Choroid plexus epithelial cell (primary cell): Measurements from ENCODE around the gene PDAP1.
A peak's percentile ranks its signal among the peaks of the same experiment; 100 is the strongest.

Experiments used
- DNase-seq: peaks from one replicate; pipeline ENCODE4 v3.0.0-alpha.2; 2010; ENCODE audit warnings: low read depth
- H3K4me3 ChIP-seq: 2 replicates; pipeline ENCODE4 v1.5.1; 2011; ENCODE audit warnings: low read depth, mild to moderate bottlenecking, control low read depth, low read length, moderate library complexity
- TF ChIP-seq, protein P1 (sequence below): conservative IDR thresholded peaks from 2 replicates; pipeline ENCODE4 v1.5.1; 2011; ENCODE audit warnings: low read depth, mild to moderate bottlenecking, control low read depth, inconsistent platforms, low read length, moderate library complexity

The PDAP1 gene, protein sequence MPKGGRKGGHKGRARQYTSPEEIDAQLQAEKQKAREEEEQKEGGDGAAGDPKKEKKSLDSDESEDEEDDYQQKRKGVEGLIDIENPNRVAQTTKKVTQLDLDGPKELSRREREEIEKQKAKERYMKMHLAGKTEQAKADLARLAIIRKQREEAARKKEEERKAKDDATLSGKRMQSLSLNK

GRCh38 chr7:99408379-99409191 is at the start of gene PDAP1, which contains the start of gene BUD31:
Gene PDAP1, minus strand, starts transcription at chr7:99408597. Its CDS starts 49 bp downstream, at chr7:99408548.
Gene BUD31, plus strand, starts transcription at chr7:99408969. Its CDS starts 2,124 bp downstream, at chr7:99411093.
- peak; percentile 97 for DNase-seq
- H3K4me3 ChIP-seq: peak within 1 kb of the TSS; percentile 100
- TF ChIP-seq, protein P1, sequence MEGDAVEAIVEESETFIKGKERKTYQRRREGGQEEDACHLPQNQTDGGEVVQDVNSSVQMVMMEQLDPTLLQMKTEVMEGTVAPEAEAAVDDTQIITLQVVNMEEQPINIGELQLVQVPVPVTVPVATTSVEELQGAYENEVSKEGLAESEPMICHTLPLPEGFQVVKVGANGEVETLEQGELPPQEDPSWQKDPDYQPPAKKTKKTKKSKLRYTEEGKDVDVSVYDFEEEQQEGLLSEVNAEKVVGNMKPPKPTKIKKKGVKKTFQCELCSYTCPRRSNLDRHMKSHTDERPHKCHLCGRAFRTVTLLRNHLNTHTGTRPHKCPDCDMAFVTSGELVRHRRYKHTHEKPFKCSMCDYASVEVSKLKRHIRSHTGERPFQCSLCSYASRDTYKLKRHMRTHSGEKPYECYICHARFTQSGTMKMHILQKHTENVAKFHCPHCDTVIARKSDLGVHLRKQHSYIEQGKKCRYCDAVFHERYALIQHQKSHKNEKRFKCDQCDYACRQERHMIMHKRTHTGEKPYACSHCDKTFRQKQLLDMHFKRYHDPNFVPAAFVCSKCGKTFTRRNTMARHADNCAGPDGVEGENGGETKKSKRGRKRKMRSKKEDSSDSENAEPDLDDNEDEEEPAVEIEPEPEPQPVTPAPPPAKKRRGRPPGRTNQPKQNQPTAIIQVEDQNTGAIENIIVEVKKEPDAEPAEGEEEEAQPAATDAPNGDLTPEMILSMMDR: no peak

DNA sequence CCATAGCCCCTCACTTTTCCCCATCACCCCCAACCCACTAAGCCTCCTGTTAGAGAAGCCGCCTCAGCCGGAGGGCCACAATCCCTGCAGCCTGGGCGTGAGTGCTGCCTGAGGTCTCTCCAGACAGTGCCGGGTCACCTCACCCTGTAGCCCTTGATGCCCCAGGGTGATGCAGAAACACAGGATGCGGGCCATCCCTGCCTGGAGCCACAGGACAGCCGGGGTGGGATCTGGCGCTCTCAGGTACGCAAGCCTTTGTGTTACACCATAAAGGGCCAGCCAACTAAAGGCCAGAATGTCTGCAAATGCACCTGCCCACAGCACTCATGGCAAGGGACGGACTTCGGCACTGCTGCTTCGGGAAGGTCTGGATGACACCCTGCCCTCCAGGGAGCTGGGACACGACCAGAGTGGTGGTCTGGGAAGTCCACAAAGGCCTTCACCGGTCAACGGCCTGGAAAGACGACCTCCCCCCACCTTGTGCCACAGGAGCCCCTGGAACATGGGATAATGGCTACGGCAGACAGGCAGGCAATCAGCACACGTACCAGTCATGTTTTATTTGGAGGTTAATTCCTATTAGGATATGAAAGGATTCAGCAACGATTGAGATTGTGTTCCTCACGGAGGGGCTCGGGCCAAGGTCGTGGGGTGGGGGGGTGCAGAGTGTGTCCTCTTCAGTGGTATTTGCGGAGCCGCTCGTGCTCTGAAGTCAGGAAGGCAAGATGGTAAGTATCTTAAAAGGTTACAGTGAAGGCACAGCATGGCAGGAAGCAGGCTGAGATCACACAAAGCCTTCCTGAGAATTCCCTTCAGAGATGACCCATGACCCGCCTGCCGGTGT is 49.5 kb upstream of the PDAP1 start:
- no peak for DNase-seq
- H3K4me3 ChIP-seq: no peak overlapping the region
- TF ChIP-seq, protein P1: no peak

DNA sequence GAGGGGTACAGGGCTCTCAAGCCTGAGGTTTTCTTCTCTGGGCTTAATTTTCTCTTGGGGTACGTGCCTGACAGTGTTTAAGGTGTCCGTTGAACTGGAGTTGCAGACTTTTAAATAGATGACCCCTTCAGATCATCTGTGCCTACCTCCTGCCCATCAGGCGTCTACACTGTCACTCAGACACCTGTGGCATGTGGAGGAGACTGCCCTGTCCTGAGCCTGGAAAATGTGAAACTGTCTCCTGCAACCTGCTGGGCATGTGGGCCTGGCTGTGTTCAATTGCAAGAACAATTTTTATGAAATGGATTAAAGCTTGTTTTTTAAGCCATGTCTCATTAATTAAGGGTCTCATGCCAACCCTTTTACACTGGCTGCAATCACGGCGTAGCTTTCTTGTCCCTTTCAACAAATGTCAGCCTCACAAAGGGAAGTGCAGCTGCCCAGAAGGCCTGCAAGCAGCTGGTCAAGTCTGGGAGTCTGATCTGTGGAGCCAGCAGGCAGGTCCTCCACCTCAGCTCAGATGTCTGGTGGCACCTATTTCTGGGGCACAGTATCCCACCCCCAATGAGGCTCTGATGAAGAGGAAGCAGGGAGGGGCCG is 48.8 kb upstream of the PDAP1 start:
- TF ChIP-seq, protein P1: no peak
- no peak overlapping the region for H3K4me3 ChIP-seq
- DNase-seq: no peak

DNA sequence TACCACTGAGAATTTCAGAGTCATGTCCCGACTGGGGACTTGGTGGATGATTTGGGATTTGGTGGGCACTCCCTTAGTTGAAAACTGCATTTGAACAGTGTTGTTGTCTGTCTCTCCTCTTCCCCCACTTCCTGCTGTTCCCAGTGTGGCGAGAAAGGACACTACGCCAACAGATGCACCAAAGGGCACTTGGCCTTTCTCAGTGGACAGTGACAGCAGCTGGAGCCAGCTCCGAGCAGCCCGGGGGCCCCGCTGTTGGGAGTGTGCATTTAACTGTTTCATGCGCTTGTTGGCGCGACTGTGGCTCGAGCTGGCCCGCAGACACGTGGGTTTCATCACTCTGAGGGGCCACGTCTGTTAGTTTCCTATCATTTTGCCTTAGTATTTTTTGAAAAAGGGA is 47.9 kb upstream of the PDAP1 start:
- H3K4me3 ChIP-seq: no peak overlapping the region
- no peak for DNase-seq
- TF ChIP-seq, protein P1: no peak

DNA sequence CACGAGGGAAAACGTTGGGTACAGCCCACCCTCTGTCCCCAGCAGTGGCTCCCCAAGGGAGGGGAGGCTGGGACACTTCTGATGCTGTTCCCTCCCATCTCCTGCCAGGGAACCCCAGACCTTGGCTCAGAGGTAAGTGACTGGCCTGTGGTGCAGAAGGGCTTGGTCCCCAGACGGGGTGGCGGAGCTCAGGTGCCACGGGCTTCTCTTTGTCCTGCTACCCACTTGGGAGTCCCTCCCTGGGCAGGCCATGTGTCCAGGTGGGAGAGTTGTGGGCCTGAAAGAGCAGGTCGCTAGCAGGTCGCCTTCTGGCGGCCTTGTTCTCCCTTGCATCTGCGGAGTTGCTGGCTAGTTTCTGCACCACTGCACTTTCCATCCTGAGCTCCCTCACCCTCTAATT is 47.5 kb upstream of the PDAP1 start:
- H3K4me3 ChIP-seq: no peak overlapping the region
- no peak for DNase-seq
- TF ChIP-seq, protein P1: no peak

DNA sequence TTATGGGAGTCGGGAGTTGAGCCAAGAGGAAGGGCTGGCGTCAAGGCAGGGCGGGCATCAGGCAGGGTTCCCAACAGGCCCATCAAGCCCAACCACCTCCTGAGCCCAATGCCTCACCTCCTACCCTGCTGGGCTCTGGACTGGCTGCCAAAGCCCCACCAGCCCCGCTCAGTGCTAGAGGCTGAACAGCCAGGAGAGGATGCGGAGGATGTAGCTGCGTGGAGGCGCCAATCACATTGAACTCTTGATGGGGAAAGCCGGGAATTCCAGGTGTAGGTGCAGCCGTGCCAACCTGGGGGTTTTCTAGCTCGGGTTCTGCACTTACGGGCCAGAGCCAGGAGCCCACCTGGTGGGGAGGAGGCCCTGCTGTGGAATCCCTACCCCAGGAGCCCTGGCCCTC is 44.7 kb upstream of the PDAP1 start:
- no peak for DNase-seq
- no peak overlapping the region for H3K4me3 ChIP-seq
- TF ChIP-seq, protein P1: no peak
